Measurements from ENCODE around the gene CCDC188.

CCDC188 gene

DNA sequence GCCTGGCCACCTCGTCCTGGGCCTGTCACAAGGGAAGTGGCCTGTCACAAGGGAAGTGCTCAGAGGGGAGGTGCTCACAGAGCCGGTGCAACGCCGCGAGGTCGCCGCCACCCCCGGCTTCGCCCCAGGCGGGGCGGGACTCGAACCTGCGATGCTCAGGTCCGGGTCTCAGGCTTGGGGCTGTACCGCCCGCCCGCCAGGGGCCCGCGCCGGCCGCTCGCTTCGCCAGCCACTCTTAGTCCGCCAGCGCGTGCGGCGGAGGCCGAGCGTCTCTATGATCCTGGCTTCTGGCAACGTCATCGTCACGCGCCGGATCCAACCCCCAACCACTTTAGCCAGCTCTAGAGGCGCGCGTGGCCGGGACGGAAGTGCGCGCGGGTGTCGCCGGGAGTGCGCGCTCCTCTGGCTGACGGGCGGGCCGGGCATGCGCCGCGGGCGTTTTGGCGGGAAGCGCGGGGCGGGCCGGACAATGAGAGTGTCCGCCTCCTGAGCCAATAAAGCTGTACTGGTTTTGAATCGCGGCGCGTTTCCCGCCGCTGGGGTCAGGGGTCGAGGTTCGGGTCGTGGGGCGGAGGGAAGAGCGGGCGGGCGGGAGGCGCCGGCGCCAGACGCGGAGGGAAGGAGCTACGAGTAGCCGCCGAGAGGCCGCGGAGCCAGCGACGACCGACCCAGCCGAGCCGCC, 33.8 kb downstream of the CCDC188 start, which contains the start of gene TRMT2A:
Gene TRMT2A, minus strand, starts transcription at position 276 of the 682 bp plus-strand sequence. CDS start 320 bp downstream, outside the sequence.
- DNase-seq (ENCODE audit: low read depth) = peak; percentile 96

DNA sequence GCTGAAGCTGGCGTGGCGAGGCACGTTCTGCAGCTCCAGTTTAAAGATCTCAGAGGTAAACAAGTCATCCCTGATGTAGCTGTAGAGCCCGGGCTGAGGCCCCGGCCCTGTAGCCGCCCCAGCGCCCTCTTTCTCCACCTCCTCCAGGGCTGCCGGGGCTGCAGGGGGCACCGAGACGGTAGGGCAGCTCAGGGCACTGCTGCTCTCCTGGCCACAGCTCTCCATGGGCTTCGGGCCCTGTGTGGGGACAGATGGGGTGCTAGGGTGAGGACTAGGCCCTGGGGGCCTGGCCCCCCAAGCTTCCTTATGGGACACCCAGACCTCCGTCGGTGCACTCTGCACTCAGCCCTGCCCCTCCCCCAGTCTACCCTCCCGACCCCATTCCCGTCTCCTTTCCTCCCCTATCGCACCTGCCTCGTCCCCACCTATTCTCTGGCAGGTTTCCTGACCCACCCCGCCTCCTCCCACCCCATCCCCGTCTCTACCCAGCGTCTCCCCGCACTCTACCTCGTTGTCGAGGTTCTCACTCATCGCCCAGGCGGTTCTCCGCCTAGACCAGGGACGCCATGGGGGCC, 34.4 kb downstream of the CCDC188 start:
- DNase-seq (ENCODE audit: low read depth) = no peak

DNA sequence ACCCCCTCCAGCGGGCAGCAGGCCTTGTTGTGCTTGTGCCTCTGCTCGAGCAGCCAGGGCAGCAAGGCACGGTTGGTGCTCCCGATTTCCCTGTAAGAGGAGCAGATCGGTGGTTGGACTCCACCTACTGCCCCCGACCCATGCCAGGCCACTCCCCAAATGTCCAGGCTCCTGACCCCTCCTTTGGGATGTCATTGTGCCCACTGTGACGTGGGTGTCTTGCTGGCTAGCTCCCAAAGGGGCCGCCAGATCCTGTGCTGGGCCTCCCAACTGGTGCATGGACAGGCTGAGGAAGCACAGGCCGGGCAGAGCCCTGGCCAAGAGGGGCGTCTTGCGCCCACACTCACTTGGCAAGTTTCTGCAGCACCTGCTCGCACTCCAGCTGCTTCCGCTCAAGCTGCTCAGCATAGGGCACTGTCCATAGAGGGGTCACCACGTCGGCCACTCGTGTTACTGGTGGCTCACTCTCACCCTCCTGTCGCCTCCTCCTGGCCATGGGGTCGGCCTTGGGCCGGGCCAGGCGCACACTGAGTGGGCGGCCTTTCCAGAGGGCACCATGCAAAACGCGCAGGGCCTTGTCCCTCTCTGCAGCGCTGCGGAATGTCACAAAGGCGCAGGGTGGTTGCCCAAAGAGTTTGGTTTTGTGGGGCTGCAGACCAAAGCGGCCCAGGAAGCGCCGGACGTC, 35.0 kb downstream of the CCDC188 start, which contains the start of gene RANBP1:
Gene RANBP1, plus strand, starts transcription at position 414 of the 685 bp plus-strand sequence. Its CDS starts 81 bp downstream, at position 495.
- DNase-seq (ENCODE audit: low read depth) = no peak

DNA sequence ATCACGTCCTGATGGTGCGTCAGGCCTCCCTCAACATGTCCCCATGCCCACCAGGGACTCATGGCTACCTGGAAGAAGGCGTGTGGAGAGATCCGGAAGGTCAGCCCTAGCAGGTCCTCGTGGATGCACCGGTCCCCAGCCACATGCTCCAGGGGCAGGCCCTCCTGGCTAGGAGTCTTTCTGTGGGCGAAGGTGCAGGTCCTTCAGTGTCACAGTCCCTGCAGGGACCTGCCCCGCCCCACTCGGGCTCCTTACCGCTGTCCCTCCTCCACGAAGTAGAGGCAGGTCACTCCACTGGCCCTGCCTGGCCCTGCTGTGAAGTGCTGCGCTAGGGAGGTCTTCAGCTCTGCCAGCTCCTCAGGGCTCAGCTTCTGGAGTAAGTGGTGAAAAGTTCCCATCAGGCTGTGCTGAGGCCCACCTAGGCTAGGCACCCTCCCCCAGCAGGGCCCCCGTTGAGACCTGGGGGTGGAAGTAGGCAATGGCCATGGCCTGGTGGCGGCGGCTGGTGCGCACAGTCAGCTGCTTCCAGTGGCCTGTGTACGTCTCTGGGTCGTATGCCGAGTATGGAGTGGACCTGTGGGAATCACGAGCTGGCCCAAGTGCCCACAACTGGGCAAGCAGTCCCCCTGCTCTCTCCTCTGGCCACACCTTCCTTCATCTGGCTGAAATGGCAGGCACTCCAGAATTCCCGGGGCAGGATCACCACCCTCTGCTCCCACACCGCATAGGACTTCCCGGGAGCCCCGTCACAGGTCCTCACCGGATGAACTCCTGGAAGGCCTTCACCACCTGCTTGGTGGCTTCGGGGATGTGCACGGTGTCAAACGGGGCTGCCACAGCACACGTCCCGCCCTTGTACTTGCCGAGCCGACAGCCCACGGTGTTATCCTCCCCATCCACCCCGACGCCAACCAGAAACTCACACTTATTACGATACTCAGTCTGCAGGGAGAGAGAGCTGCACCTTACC, 36.1 kb downstream of the CCDC188 start:
- DNase-seq (ENCODE audit: low read depth) = no peak

DNA sequence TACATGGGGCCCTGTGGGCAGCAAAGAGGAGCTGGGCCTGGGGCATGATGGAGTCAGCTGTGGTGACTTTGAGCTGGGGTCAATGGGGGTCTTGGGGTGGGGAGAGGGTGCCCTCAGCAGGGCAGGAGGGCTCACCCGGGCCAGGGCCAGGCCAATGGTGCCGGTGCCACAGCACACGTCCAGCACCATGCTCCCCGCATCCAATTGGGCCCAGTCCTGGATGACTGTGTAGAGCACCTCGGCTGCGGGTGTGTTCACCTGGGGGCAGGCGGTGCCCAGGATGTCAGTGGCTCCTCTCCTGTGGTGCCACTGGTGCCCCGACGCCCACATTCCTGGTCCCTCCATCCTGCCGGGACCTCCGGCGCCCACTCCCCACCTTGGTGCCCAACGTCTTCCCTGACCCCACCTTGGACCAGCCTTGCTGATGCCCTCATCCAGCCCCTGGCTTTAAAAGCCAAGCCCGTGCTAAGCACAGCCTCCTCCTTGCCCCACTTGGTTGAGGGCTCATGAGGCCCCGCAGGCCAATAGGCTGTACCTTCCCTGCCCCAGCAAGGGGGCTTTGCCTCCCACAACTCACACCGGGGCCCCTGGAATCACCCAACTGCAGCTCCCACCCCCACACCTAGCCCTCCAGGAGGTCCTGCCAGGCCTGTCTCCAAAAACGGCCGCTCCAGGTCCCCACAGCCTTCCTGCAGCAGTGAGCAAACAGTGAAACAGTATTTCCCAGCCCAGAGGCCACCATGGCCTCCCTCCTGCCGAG, 37.1 kb downstream of the CCDC188 start:
- DNase-seq (ENCODE audit: low read depth) = no peak

DNA sequence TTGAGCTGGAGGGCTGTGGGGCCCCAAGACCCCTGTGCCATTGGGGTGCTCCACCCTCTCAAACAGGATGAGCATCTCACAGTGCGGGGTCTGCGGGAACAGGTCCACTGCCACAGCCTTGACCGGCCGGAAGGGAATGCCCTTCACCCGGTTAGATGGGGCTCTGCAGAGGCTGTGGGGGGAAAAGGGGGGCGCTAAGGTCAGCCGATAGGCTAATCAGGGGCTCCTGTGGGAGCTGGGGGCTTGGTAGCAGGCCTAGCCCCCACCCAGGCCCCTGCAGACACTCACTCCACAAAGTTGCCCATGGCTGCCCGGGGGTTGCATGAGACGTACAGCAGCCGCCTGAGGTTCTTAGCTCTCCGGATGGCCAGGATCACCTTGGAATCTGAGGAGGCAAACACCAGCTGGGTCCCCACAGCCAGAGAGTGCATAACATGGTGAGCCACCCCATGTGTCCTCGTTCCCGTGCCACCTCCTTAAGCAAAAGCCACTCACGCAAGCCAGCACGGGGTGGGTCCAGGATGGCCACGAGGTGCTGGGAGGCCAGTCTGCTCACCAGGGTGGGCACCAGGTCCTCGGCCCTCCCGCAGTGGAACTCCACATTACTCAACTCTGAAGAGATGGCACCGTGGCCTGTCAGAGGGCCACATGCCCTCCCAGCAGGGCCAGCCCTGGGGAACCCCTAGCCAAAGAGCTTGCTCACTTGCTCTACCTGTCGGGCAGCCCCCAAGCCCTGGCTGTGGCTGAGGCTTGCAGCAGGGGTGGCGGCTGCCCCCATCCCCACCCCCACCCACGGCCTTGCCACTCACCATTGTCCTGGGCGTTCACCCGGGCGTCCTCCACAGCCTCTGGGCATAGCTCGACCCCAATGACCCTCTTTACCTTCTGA, 38.0 kb downstream of the CCDC188 start:
- no peak for DNase-seq (ENCODE audit: low read depth)

DNA sequence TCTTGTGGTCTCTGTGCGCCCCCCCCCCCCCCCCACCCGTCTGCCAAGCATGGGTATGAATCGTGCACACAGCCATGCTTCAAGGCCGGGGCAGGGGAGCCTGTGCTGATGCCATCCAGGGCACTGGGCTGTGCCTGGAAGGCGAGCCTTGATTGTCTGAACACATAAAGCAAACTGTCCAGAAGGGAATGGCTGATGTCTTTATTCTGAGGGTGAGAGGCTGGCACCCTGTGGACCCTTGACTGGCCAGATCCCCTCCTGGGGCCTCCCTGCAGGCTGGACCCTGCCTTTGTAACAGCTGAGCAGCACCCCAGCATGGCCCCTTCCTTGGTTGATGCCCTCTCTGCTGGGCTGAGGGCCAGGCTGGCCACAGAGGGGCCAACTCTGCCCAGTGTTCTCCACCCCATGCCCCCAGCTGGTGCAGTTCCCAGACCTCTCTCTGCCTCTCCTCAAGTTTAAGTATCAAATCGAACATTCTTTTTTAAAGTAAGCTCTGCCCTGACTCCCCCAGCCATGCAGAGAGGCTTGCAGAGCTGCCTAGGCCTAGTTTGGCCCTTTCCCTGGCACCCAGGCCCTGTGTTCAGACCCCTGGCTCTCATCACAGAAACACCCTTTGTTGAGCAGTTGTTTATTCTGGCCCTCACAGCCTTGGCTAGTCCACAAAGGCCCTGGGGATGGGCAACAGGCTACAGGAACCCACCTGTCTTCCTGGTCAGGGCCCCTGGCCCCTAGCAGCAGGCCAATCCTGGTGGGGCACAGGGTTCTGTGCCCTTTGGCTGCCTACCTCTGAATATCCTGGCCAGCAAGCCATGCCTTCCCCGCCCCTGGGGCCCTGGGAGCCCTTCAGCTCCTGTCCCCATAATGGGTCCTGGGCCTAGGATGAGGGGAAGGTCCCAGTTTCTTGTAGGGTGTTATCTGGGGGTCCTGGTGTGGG, 38.9 kb downstream of the CCDC188 start:
- no peak for DNase-seq (ENCODE audit: low read depth)

DNA sequence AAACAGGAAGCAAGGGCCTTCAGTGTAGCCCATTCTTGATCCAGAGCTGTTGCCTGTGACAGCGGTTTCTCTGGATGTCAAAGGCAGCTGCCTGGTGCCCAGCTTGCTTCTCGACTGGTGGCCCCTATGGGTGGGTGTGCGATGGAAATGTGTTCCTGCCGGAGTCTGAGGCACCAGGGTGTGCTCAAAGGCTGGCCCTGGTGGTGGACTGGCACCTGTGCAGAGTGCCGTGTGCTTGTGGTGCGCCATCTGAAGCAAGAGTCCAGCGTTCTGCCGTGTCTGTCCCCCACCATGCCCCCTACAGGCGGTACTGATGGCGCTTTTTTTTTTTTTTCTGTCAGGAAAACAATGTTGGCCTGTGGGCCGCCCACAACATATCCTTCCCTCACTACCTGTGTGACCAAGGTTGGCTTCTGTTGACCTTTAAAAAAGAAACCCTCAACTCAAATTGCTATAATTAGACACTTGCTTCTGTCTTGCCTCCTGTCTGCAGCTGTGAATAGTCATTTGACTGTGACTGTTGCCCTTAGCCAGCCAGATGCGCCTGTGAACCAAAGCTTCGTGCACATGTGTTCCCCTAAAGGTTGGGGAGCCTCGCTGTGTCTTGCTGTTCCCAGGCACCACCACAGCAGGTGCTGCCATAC, 39.7 kb downstream of the CCDC188 start:
- DNase-seq (ENCODE audit: low read depth) = no peak

DNA sequence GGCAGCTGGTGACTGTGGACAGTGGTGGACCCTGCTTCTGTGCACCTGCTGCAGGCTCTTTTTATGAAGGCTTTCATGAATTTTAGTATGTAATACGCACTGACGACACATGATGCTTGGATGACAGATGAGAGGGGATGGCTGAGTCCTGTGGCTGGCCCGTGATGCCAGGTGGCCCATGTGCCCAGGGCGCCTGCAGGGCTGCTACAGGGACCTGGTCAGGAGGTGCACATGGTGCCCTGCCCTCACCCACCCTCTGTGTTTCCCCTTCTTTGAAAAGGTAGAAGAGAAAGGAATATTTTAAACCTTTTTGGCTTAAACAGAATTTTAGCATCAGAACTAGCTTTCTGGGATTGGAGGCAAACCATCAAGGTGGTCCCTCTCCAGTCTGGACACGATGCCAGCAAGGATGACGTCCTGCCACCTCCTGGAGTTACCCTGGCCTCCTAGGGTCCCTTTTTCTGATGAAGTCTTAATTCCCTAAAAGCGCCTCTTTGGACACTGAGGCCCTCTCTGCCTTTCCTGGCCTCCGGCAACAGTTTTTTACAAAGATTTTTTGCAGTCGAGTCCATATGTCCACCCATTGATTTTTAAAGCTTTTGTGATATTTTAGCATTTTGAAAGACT, 40.4 kb downstream of the CCDC188 start:
- no peak for DNase-seq (ENCODE audit: low read depth)

DNA sequence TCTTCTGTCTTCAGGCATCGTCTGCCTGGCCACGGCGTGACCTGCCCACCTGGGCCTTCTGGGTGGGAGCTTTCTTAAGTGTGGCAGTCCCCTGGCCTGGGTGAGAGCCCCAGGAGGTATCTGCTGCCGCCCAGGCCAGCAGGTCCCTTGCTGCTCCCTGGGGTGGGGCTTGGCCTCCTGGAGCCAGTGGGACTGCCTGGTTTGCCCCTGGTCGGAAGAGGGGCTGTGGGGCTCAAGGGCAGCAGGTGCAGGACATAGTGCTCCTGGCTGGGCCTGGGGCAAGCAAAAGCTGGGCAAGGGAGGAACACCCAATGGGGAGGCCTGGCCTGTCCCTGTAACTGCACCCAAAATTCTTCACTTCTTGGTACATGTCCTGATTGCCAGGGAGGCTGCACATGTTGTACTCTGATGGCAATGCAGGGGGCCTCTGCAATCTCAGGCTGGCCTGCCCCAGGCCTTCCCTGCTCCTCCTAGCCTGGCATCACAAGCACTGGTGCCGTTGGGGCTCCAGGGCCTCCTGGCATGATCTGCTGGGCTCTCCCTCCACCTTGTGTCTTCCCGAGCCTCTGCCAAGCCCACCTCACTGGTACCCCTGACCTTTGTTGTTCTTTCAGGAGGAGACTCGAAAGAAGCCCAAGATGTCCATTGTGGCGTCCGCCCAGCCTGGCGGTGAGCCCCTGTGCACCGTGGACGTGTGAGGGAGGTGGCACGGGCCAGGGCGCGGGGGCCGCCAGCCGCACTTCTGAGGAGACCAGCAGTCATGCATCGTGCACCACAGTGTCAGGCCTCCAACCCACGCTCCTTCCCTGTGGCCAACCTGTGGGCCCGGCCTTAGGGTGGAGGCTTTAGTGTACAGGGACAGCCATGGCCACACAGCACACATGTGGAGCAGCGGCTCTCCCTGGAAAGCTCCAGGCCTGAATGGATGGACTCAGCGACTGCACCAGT, 41.2 kb downstream of the CCDC188 start:
- DNase-seq (ENCODE audit: low read depth) = no peak

DNA sequence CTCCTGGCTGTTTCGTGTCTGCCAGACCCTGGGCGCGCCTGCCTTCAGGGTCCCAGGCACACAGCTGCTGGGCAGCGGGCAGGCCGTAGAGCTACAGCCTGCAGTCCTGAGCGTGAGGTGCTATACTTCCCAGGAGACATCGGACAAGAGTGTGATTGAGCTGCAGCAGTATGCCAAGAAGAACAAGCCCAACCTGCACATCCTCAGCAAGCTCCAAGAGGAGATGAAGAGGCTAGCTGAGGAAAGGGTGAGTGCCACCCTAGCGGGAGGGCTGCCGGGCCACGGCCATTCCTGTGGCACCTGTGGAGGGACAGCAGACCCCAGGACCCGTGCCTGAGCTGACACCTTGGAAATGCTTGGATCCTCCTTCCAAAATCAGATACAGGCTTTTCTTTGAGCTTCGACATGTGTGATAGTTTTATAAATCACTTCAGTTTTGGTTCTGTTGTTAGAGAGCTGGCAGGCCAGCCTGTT, 42.1 kb downstream of the CCDC188 start:
- no peak for DNase-seq (ENCODE audit: low read depth)

DNA sequence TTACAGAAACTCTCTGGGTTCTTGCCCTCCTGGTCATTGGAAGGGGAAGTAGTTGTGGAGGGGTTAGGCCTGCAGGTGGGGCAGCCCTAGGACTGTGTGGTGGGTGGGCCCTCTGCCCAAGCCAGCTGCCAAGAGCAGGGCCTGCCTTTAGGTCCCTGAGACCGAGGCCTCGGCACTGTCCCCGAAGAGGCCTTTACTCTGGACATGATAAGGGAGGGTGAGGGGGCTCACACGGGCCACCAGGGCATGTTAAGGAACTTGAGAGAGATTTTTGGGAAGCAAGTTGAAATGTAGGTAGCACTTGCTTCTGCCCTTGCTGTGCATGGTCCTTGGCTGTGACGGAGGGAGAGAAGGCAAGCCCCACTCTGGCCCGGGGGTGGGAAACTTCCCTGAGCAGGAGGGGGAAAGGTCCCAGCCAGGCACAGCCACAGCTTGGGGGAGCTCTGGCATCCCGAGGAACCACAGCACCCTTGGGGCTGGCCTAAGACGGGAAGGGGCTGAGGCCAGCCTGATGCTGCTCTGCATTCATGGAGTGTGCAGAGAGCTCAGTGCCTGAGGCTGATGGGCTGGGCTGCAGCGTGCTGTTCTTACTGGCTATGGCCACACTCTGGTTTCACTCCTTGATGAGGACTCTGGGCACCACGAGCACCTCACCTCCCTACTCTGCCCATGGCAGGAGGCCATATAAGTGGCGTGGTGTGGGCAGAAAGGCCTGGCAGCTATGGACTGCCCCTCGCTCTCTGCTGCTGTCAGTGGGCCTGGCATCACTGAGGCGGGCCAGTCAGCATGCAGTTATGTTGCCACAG, 42.7 kb downstream of the CCDC188 start:
- no peak for DNase-seq (ENCODE audit: low read depth)

DNA sequence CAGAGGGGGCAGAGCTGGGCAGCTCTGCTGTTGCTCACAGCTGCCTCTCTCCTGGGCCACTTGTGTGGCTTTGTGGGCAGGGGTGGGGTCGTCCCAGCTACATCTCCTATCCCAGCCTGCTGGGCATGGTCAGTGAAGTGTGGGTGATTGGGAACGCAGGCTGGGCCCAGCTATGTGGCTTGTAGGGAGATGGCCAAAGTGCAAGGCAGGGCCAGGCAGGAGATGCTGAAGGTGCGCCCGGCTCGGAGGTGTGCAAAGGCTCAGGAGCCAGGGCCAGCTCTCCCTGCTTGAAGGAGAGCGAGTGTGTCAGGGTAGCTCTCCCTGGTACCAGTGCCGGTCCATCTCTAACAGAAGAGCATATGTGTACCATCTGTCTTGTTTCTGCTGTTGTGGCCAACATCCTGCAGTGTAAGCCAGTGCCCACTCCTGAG, 43.4 kb downstream of the CCDC188 start:
- no peak for DNase-seq (ENCODE audit: low read depth)

DNA sequence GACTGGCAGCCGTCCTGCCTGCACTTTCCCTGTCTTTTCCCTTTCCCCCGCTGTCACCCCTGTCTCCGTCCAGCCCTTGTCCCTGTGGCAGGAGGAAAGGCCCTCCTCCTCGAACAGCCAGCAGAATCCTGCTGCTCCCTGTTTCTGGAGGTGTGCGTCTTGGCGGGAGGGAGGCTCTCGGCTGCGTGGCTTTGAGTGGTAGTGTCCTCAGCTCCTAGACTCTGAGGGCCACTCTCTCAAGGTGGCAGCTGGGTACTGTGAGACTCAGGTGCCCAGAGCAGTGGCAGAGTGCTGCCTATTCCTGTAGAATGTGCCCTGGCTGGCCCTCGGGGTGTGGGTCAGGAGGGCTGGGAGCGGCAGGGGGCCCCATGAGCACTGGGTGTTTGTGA, 44.0 kb downstream of the CCDC188 start:
- no peak for DNase-seq (ENCODE audit: low read depth)

DNA sequence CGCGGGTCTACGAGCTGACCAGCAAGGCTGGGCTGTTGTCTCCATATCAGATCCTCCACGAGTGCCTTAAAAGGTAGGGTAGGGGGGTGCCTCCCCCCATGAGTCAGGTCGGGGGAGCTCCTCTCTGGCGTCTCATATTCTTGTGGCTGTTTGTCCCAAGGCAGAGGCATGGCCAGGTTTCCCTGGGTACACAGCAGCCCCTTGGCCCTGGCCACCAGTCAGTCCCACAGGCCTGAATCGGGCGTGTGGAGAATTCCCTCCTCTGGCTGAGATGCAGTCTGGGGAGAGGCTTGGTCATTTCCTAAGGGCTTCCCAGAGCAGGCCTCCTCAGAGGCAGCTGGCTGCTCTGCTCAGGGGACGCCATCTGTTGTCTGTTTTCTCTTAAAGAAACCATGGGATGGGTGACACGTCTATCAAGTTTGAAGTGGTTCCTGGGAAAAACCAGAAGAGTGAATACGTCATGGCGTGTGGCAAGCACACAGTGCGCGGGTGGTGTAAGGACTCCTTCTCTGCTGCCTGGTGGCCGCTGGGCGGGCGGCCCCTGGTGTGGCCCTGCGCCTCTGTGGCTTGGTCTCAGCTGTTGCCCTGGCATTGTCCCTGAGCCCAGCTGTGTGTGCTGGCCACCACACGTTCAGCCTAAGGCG, 44.5 kb downstream of the CCDC188 start:
- DNase-seq (ENCODE audit: low read depth) = no peak

All from stimulated activated CD8-positive, alpha-beta memory T cell treated with anti-CD3 and anti-CD28 coated beads, Interleukin-4, amount 100 ng/mL, for 24 hours (primary cell).